AG09309 (cell line): ENCODE data around the gene SERPINA12.
A peak's percentile ranks its signal among the peaks of the same experiment; 100 is the strongest.

ENCODE experiments used
- DNase-seq: peaks from one replicate; pipeline ENCODE4 v3.0.0-alpha.2; 2010; ENCODE audit warnings: low read depth
- H3K4me3 ChIP-seq: 2 replicates; pipeline ENCODE4 v1.5.1; 2011; ENCODE audit warnings: mild to moderate bottlenecking, low read depth, low read length, moderate library complexity; ENCODE audit not compliant: control insufficient read depth
- CTCF ChIP-seq: IDR thresholded peaks from 2 replicates; pipeline ENCODE4 v1.5.1; 2011; ENCODE audit warnings: mild to moderate bottlenecking, low read depth, low read length, inconsistent platforms; ENCODE audit not compliant: insufficient read depth, control insufficient read depth; ENCODE audit errors: missing control alignments

The SERPINA12 gene

DNA sequence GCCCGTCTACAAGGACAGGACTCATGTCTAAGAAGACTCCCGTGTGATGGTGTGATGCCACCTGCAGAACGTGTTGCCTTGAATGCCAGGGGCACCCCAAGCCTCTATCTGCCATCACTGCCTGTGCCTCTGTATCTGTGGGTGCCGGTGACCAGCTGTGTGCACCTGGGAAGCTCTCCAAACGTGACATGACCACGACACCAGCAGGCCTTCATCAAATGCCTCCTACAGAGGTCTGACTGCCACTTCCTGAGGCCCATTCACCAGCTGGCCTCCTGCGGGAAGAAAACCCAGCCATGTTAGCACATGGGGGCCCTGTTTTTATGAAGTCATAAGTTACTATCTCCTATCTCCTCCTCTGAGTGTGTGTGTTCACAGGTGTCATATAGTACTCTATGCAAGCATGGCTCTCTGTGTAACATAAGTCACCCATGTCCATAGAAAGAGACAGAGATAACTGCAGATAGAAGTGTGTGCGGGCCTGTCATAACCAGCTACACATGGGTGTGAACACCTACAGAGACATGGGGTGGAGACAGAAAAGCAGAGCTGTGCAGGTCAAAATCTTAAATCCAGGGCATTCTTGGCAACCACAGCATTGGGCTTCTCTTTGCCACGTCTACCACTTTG is 33.7 kb upstream of the SERPINA12 start:
- no peak for DNase-seq
- no peak for TF ChIP-seq CTCF
- H3K4me3 ChIP-seq, result no peak overlapping the region

DNA sequence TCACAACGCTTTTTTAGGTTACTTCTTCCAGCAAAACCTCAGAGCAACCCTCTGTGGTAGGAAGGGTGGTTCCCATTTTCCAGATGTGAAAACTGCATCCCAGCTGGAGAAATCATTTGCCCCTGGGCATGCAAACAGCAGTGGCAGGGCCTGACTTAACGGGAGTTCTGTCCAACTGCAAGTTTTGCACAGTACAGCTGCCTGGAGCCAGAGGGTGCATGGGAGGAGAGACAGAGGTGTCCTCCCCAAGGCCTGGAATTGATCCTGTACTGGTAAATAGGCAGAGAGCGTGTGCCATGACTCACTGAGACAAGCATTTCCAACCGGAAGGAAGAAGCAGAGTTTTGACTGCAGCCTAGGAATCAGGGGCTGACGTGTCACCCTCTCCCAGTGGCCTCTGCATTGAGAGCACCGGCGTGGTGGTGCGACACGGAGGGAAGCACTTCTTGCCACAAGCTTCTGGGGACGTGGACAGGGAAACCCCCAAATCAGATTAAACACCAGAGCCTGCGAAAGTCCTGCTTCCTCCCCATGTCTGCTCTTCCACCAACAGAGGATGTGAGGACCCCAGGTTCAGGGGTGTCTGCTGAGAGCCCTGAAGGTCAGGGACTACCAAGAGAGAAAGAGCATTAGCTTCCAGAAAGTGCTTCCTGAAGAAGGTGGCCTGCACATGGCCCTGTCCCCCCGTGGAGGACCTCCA is 33.0 kb upstream of the SERPINA12 start:
- no peak overlapping the region for H3K4me3 ChIP-seq
- no peak for TF ChIP-seq CTCF
- DNase-seq, result peak; percentile 14

DNA sequence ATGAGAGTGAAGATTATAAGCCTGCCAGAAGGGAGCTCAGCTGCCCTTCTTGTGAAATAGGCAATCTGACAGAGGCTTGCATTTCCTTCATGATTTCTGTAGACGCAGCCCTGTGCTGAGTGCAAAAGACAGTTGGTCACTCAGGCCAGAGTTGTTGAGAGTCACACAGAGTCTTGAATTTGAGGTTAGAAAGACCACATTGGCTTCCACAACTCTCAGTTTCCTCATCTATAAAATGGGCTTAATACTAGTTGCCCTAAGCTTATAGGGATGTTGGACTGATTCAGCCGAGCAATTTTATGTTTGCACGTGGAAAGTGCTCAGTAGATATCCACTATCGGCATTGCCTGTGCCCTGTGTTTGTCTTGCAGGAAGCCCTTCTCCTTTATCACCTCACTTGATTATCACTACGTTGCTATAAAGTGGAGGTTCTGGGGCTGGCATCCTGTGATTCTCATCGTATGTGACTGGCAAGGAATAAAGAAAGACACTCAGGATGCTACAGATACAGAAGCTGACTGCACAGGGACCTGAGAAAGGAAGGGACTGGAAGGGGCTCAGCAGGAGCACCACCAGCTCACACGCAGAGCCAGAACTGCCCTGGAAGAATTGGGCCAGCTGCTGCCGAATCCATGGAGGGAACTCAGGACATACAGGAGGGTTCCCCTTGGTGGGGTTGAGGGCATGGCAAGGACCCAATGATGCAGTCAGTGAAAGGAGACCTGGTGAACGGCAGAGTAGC is 32.1 kb upstream of the SERPINA12 start:
- DNase-seq, result no peak
- TF ChIP-seq CTCF, result no peak
- H3K4me3 ChIP-seq, result no peak overlapping the region

- peak; percentile 5 for DNase-seq
- no peak overlapping the region for H3K4me3 ChIP-seq
- TF ChIP-seq CTCF, result peak; percentile 32
Measured at GRCh38 chr14:94540031-94540794, 30.9 kb upstream of the SERPINA12 start.

DNA sequence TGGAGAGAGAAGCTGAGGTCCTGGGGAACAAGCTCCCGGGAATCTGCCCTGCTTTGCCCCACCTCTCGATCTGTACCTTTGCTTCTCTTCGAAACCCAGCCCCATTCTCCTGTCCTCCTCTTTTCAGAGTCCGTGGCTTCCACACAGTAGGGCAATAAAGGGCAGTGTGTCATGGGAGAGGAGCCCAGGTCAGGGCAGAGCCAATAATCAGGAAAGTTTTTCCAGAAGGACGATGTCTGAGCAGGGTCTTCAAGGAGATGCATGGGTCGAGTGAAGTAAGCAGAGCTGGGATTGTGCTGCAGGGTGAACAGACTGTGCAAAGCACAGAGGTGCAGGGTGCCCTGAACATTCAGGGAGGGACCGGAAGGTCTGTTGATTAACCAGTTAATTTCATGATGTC is 29.9 kb upstream of the SERPINA12 start:
- H3K4me3 ChIP-seq, result no peak overlapping the region
- no peak for TF ChIP-seq CTCF
- DNase-seq, result no peak

GRCh38 chr14:94538070-94538740 is 28.9 kb upstream of the SERPINA12 start:
- no peak for TF ChIP-seq CTCF
- no peak overlapping the region for H3K4me3 ChIP-seq
- DNase-seq, result no peak
